HCT116 (cell line): ENCODE data around the gene DMWD.

Experiments used
- JUND ChIP-seq: IDR thresholded peaks from 2 replicates; pipeline ENCODE4 v1.6.1; 2012
- POLR2A ChIP-seq: IDR thresholded peaks from 2 replicates; pipeline ENCODE4 v1.7.0; 2011; ENCODE audit warnings: borderline replicate concordance; ENCODE audit not compliant: insufficient read depth, insufficient read length; ENCODE audit errors: extremely low read depth
- POLR2AphosphoS5 ChIP-seq: IDR thresholded peaks from 2 replicates; pipeline ENCODE4 v1.6.1; 2011; ENCODE audit warnings: mild to moderate bottlenecking, low read depth, low read length, moderate library complexity
- RAD21 ChIP-seq: IDR thresholded peaks from 2 replicates; pipeline ENCODE4 v1.6.1; 2012; ENCODE audit warnings: low read depth, mild to moderate bottlenecking
- SIN3A ChIP-seq: IDR thresholded peaks from 2 replicates; pipeline ENCODE4 v1.6.1; 2012; ENCODE audit warnings: low read depth
- SP1 ChIP-seq: IDR thresholded peaks from 2 replicates; pipeline ENCODE4 v1.6.1; 2012; ENCODE audit warnings: low read depth
- SRF ChIP-seq: IDR thresholded peaks from 2 replicates; pipeline ENCODE4 v1.6.1; 2012; ENCODE audit warnings: low read depth
- YY1 ChIP-seq: IDR thresholded peaks from 2 replicates; pipeline ENCODE4 v1.6.1; 2011; ENCODE audit warnings: low read length, low read depth, moderate library complexity, mild to moderate bottlenecking; ENCODE audit not compliant: insufficient replicate concordance; ENCODE audit errors: extremely low read depth
- ZNF274 ChIP-seq: fragments of 200-500 bp; sonication (Bioruptor generic); IDR thresholded peaks from 2 replicates; pipeline ENCODE4 v1.6.1; 2014; ENCODE audit warnings: mild to moderate bottlenecking, low read depth, low read length, inconsistent platforms
- TF ChIP-seq, protein P1 (sequence below), 3 experiments: fragments of 200-600 bp in 1 of 3; sonication (generic) in 1 of 3; IDR thresholded peaks in 2 of 3; conservative IDR thresholded peaks in 1 of 3; 2 replicates each; pipeline ENCODE4 v1.5.1; 2012 to 2017; ENCODE audit warnings: low read depth in 2 of 3, low read length in 2 of 3, antibody characterized with exemption in 1 of 3, borderline replicate concordance in 1 of 3, control low read depth in 1 of 3, mild to moderate bottlenecking in 1 of 3, mixed read lengths in 1 of 3, mixed run types in 1 of 3, moderate library complexity in 1 of 3; ENCODE audit not compliant: insufficient read depth in 1 of 3

DNA sequence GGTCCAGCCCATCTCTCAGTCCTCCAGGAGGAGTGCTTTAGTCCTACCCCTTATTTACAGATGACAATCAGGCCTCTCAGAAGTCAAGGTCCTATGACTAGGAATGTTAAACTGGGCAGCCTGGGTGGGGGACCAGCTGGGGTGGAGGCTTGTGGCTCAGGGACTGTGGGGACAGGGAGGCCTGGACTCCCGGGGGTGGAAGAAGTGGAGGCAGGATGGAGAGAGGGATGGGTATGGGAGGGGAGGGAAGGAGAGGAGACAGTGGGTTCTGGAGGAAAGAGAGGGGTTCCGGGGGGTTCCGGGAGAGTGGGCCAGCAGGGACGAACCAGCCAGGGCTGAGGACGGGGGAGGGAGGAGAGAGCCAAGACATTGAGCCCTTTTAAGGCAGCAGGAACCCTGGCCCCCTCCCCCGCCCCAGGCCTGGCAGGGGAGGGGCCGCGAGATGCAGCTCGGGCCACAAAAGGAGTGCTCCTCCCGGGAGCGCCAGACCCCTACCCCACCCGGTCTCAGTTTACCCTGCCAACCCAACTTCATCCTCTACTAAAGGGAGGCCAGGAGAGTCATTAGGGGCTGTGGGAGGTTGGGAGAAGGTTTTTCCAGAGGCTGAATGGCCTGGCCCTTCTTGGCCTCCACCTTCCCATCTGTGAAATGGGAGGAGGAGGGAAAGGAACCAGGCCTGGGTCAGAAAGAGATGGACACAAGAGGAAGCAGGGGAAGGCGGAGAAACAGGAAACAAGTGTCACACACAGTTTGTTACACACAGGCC is 12.0 kb downstream of the DMWD start:
- no peak for TF ChIP-seq POLR2A
- TF ChIP-seq SRF, result no peak
- TF ChIP-seq ZNF274, result no peak
- no peak for TF ChIP-seq RAD21
- no peak for TF ChIP-seq SIN3A
- TF ChIP-seq, protein P1, sequence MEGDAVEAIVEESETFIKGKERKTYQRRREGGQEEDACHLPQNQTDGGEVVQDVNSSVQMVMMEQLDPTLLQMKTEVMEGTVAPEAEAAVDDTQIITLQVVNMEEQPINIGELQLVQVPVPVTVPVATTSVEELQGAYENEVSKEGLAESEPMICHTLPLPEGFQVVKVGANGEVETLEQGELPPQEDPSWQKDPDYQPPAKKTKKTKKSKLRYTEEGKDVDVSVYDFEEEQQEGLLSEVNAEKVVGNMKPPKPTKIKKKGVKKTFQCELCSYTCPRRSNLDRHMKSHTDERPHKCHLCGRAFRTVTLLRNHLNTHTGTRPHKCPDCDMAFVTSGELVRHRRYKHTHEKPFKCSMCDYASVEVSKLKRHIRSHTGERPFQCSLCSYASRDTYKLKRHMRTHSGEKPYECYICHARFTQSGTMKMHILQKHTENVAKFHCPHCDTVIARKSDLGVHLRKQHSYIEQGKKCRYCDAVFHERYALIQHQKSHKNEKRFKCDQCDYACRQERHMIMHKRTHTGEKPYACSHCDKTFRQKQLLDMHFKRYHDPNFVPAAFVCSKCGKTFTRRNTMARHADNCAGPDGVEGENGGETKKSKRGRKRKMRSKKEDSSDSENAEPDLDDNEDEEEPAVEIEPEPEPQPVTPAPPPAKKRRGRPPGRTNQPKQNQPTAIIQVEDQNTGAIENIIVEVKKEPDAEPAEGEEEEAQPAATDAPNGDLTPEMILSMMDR (IDR thresholded peaks at IDR 0.05 in 2 of 3, conservative IDR thresholded peaks at IDR 0.05 in 1 of 3; ENCODE audit: borderline replicate concordance in 1 of 3, insufficient read depth in 1 of 3, low read depth in 2 of 3, low read length in 2 of 3), result no peak
- no peak for TF ChIP-seq POLR2AphosphoS5
- TF ChIP-seq SP1, result no peak
- no peak for TF ChIP-seq YY1
- no peak for TF ChIP-seq JUND
